ENCODE results near the gene HSPBP1.

- TF ChIP-seq NR2C2 (CRISPR knock-in tag; IDR thresholded peaks at IDR 0.05) (no peak), NR2C2 (tag; IDR thresholded peaks at IDR 0.05) (no peak), EP300 (IDR thresholded peaks at IDR 0.05; ENCODE audit: low read length) (no peak), JUNB (CRISPR knock-in tag; conservative IDR thresholded peaks at IDR 0.05) (no peak), TCFL5 (CRISPR knock-in tag; conservative IDR thresholded peaks at IDR 0.05) (no peak), HNRNPL (IDR thresholded peaks at IDR 0.05; ENCODE audit: low read depth, low read length) (no peak), STAG1 (CRISPR knock-in tag; IDR thresholded peaks at IDR 0.05; ENCODE audit: borderline replicate concordance) (no peak), CEBPZ (IDR thresholded peaks at IDR 0.05; ENCODE audit: borderline replicate concordance, low read depth, low read length) (no peak), ZNF695 (CRISPR knock-in tag; IDR thresholded peaks at IDR 0.05) (no peak), NCOR1 (IDR thresholded peaks at IDR 0.05) (no peak)
Observed at GRCh38 chr19:55316646-55317045, 36.7 kb upstream of the HSPBP1 start.
